Measurements from ENCODE around the gene RFC2. TPM values are rescaled to one million over a fixed set of nuclear protein-coding genes. Genes with fewer than 3 reads are reported as not detected.

Gene RFC2
- total and polyA plus RNA-seq, 2 experiments from 2014 or later, result 23.1 to 33.2 TPM

DNA sequence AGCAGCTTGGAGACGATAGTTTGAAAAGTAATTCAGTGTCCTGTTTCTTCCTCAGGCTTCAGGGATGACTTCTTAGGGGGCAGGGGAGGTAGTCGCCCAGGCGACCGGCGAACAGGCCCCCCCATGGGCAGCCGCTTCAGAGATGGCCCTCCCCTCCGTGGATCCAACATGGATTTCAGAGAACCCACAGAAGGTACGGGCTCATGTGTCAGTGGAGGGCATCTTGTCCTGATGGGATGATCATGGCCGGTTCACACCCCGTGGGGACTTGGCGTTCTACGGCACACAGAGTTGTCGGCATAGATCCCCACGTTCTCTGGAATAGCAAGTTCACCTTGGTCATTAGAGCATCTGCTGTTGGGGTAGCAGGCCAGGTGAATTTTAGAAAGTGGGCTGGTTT, 59.5 kb downstream of the RFC2 start:
- Histone ChIP-seq H3K36me3 (ENCODE audit: low read depth) (peaks cover 65% of the 10 kb centered on the region), H3K4me1 (ENCODE audit: insufficient read depth) (no peaks in the 10 kb centered on the region), H2AFZ (no peak overlapping the region), H3K9ac (no peak overlapping the region), H3K79me2 (ENCODE audit: insufficient read depth) (peaks cover 61% of the 10 kb centered on the region), H3F3A (ENCODE audit: insufficient read depth) (peaks cover 26% of the 10 kb centered on the region), H3K4me2 (ENCODE audit: unreplicated experiment) (no peak overlapping the region), H3K4me3 (no peak overlapping the region), H3K9me2 (ENCODE audit: insufficient read depth) (no peaks in the 10 kb centered on the region), H3K27me3 (replicated peaks; ENCODE audit: insufficient read depth) (no peaks in the 10 kb centered on the region), H3K9me3 (ENCODE audit: low read depth) (no peaks in the 10 kb centered on the region), H3K27ac (no peak overlapping the region), H4K20me1 (ENCODE audit: insufficient read depth) (no peaks in the 10 kb centered on the region)
- in situ Hi-C loops (cut with MboI), result no loop called here
- TF ChIP-seq EZH2 (IDR thresholded peaks at IDR 0.05; ENCODE audit: insufficient read depth, poor library complexity, severe bottlenecking) (no peak), EZH2phosphoT487 (IDR thresholded peaks at IDR 0.05; ENCODE audit: insufficient read depth, low read depth) (no peak)
- no peak for DNase-seq
- WGBS, 2 experiments (ENCODE audit: low coverage in 1 of 2, low lambda C conversion rate in 2 of 2, missing lambda C conversion rate in 2 of 2), result 81 to 82% methylated on average over 14 of the region's 14 CpGs

DNA sequence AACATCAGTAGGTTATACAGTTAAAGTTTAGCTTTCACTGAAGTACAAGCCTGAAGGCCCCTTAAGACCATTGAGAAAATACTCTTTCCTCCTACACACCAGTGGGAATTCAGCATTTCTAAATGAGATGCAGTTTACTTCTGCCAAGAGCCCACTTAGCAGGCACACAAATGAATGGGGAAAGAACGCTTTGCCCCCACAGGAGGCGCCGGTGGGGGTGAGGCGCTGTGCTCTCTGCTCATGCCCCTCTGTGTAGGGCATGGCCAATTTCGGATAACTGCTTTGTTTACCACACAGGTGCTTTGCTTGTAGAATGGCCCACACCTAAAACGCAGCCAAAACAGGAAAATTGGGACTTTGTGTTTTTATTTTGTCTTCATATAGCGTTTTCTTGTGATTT, 60.3 kb downstream of the RFC2 start:
- no peak overlapping the region for H3K4me2 ChIP-seq (ENCODE audit: unreplicated experiment)
- H3K27ac ChIP-seq, result no peak overlapping the region
- H3K4me3 ChIP-seq, result no peak overlapping the region
- H2AFZ ChIP-seq, result no peak overlapping the region
- no peak for TF ChIP-seq EZH2 (IDR thresholded peaks at IDR 0.05; ENCODE audit: insufficient read depth, poor library complexity, severe bottlenecking)
- TF ChIP-seq EZH2phosphoT487 (IDR thresholded peaks at IDR 0.05; ENCODE audit: insufficient read depth, low read depth), result no peak
- peaks cover under 1% of the 10 kb centered on the region; the same call in 1 of the 2 replicates for H3K4me1 ChIP-seq (ENCODE audit: insufficient read depth)
- H3K27me3 ChIP-seq (replicated peaks; ENCODE audit: insufficient read depth), result no peaks in the 10 kb centered on the region
- peaks cover 70% of the 10 kb centered on the region for H3K36me3 ChIP-seq (ENCODE audit: low read depth)
- no peak for DNase-seq
- H3F3A ChIP-seq (ENCODE audit: insufficient read depth), result peaks cover 24% of the 10 kb centered on the region
- H3K9me3 ChIP-seq (ENCODE audit: low read depth), result no peaks in the 10 kb centered on the region
- H4K20me1 ChIP-seq (ENCODE audit: insufficient read depth), result no peaks in the 10 kb centered on the region
- no peaks in the 10 kb centered on the region for H3K9me2 ChIP-seq (ENCODE audit: insufficient read depth)
- in situ Hi-C loops (cut with MboI), result no loop called here
- H3K9ac ChIP-seq, result no peak overlapping the region
- peaks cover 69% of the 10 kb centered on the region for H3K79me2 ChIP-seq (ENCODE audit: insufficient read depth)
- 94% methylated on average over 7 of the region's 7 CpGs for WGBS, 2 experiments (ENCODE audit: low coverage in 1 of 2, low lambda C conversion rate in 2 of 2, missing lambda C conversion rate in 2 of 2)

DNA sequence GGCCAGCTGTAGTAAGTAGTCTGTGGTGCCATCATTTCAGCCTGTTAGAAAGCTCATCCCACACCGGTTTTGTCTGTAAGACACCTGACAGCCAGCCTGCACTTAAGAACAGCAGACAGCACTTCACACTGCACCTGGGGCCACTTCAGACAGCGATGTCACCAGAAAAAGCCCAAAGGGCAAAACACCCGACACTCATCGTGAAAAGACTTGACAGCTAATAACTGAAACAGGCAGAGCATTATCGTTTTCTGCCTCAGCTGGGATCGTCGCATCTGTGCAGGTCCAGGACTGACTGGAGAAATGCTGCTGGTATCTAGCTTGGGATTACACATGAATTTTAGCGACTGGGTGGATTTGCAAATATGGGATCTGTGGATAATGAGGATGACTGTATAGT, 61.1 kb downstream of the RFC2 start:
- H3K79me2 ChIP-seq (ENCODE audit: insufficient read depth), result peaks cover 78% of the 10 kb centered on the region
- WGBS, 2 experiments (ENCODE audit: low coverage in 1 of 2, low lambda C conversion rate in 2 of 2, missing lambda C conversion rate in 2 of 2), result 86 to 87% methylated on average over 8 of the region's 8 CpGs
- H3K27me3 ChIP-seq (replicated peaks; ENCODE audit: insufficient read depth), result no peaks in the 10 kb centered on the region
- TF ChIP-seq EZH2phosphoT487 (IDR thresholded peaks at IDR 0.05; ENCODE audit: insufficient read depth, low read depth), result no peak
- no peak for TF ChIP-seq EZH2 (IDR thresholded peaks at IDR 0.05; ENCODE audit: insufficient read depth, poor library complexity, severe bottlenecking)
- H3K4me2 ChIP-seq (ENCODE audit: unreplicated experiment), result no peak overlapping the region
- no peaks in the 10 kb centered on the region for H3K9me3 ChIP-seq (ENCODE audit: low read depth)
- peaks cover 67% of the 10 kb centered on the region for H3K36me3 ChIP-seq (ENCODE audit: low read depth)
- in situ Hi-C loops (cut with MboI), result no loop called here
- no peak overlapping the region for H2AFZ ChIP-seq
- no peak overlapping the region for H3K4me3 ChIP-seq
- no peak overlapping the region for H3K9ac ChIP-seq
- H3K27ac ChIP-seq, result no peak overlapping the region
- peaks cover 4% of the 10 kb centered on the region; the same call in 1 of the 2 replicates for H4K20me1 ChIP-seq (ENCODE audit: insufficient read depth)
- H3F3A ChIP-seq (ENCODE audit: insufficient read depth), result peaks cover 30% of the 10 kb centered on the region
- DNase-seq, result no peak
- H3K4me1 ChIP-seq (ENCODE audit: insufficient read depth), result peaks cover 9% of the 10 kb centered on the region
- no peaks in the 10 kb centered on the region for H3K9me2 ChIP-seq (ENCODE audit: insufficient read depth)

DNA sequence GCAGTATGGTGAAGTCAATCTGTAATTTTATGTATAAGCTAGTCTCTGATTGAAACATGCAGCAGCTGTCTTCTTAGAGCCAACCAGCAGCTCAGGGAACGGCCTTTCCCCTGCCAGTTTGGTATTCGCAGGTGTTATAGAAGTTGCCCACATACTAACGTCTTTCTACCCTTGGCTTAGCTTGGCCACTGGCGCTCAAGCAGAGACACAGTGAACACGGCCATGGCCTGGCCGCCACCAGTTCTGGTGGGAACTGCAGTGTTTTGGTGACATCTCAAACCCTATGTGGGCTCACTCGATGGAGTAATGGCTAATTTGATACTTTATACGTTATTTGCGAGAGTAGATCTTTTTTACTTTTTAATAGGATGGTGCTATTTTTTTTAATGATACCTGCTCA, 63.0 kb downstream of the RFC2 start:
- no peaks in the 10 kb centered on the region for H3K9me2 ChIP-seq (ENCODE audit: insufficient read depth)
- peaks cover 18% of the 10 kb centered on the region; the same call in 1 of the 2 replicates for H4K20me1 ChIP-seq (ENCODE audit: insufficient read depth)
- H3K36me3 ChIP-seq (ENCODE audit: low read depth), result peaks cover 61% of the 10 kb centered on the region
- no peaks in the 10 kb centered on the region for H3K9me3 ChIP-seq (ENCODE audit: low read depth)
- TF ChIP-seq EZH2 (IDR thresholded peaks at IDR 0.05; ENCODE audit: insufficient read depth, poor library complexity, severe bottlenecking) (no peak), EZH2phosphoT487 (IDR thresholded peaks at IDR 0.05; ENCODE audit: insufficient read depth, low read depth) (no peak)
- peaks cover 24% of the 10 kb centered on the region for H3F3A ChIP-seq (ENCODE audit: insufficient read depth)
- no peak overlapping the region for H3K4me2 ChIP-seq (ENCODE audit: unreplicated experiment)
- 89 to 91% methylated on average over 9 of the region's 9 CpGs for WGBS, 2 experiments (ENCODE audit: low coverage in 1 of 2, low lambda C conversion rate in 2 of 2, missing lambda C conversion rate in 2 of 2)
- in situ Hi-C loops (cut with MboI), result no loop called here
- H3K4me1 ChIP-seq (ENCODE audit: insufficient read depth), result peaks cover 22% of the 10 kb centered on the region
- H3K27ac ChIP-seq, result no peak overlapping the region
- no peak for DNase-seq
- H3K9ac ChIP-seq, result no peak overlapping the region
- H3K79me2 ChIP-seq (ENCODE audit: insufficient read depth), result peaks cover 89% of the 10 kb centered on the region
- H2AFZ ChIP-seq, result no peak overlapping the region
- no peaks in the 10 kb centered on the region for H3K27me3 ChIP-seq (replicated peaks; ENCODE audit: insufficient read depth)
- no peak overlapping the region for H3K4me3 ChIP-seq

DNA sequence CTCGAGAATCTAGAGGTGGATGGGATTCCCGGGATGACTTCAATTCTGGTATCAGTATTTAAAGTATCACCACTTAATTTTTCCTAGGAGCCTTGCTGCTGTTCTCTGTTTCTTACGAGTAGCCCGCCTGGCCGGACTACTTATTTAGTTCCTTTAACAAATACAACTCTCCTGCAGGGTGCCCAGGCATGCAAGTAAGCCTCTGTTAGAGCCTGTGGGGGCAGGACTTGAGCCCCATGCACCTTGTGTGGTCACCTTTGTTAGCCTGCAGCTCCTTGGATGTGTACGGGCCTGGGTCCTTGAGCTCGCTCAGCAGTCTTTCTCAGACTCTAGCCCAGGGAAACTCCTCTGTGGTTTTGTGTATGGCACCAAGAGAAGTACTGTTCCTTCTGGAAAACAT, 63.9 kb downstream of the RFC2 start:
- WGBS, 2 experiments (ENCODE audit: low coverage in 1 of 2, low lambda C conversion rate in 2 of 2, missing lambda C conversion rate in 2 of 2), result 84 to 88% methylated on average over 7 of the region's 7 CpGs
- Histone ChIP-seq H3K36me3 (ENCODE audit: low read depth) (peaks cover 62% of the 10 kb centered on the region), H3K4me1 (ENCODE audit: insufficient read depth) (peaks cover 30% of the 10 kb centered on the region), H3K9ac (no peak overlapping the region), H3K9me2 (ENCODE audit: insufficient read depth) (no peaks in the 10 kb centered on the region), H3K9me3 (ENCODE audit: low read depth) (no peaks in the 10 kb centered on the region), H3K27ac (no peak overlapping the region), H3K4me3 (no peak overlapping the region), H3K27me3 (replicated peaks; ENCODE audit: insufficient read depth) (no peaks in the 10 kb centered on the region), H3K79me2 (ENCODE audit: insufficient read depth) (peaks cover 99% of the 10 kb centered on the region), H2AFZ (no peak overlapping the region), H3K4me2 (ENCODE audit: unreplicated experiment) (no peak overlapping the region), H4K20me1 (ENCODE audit: insufficient read depth) (peaks cover 26% of the 10 kb centered on the region), H3F3A (ENCODE audit: insufficient read depth) (peaks cover 30% of the 10 kb centered on the region)
- no peak for DNase-seq
- TF ChIP-seq EZH2 (IDR thresholded peaks at IDR 0.05; ENCODE audit: insufficient read depth, poor library complexity, severe bottlenecking), result no peak
- no peak for TF ChIP-seq EZH2phosphoT487 (IDR thresholded peaks at IDR 0.05; ENCODE audit: insufficient read depth, low read depth)
- in situ Hi-C loops (cut with MboI), result no loop called here

Data from GM23248 (cell line).